Left hindlimb (tissue), 1 donor: ENCODE data around the gene ASMT.
"Not testable (repeated sequence)": the region's sequence is repeated elsewhere in the genome, so short reads cannot be mapped to it uniquely, and the experiment has no call there.

Experiments
- DNase-seq: peaks from one replicate; pipeline ENCODE4 v3.0.0-alpha.2; 2018

Gene ASMT

GRCh38 chrX:1598021-1598875, 16.6 kb upstream of the ASMT start:
- no peak for DNase-seq

GRCh38 chrX:1598876-1599790, 15.7 kb upstream of the ASMT start:
- DNase-seq: no peak

- no peak for DNase-seq
Observed at GRCh38 chrX:1599791-1600405, 15.0 kb upstream of the ASMT start.

GRCh38 chrX:1600406-1601050, 14.3 kb upstream of the ASMT start:
- DNase-seq: no peak

- DNase-seq: no peak
Observed at GRCh38 chrX:1601051-1601767, 13.7 kb upstream of the ASMT start.

GRCh38 chrX:1601768-1602085, 13.1 kb upstream of the ASMT start:
- no peak for DNase-seq

GRCh38 chrX:1602299-1602698, 12.6 kb upstream of the ASMT start:
- no peak for DNase-seq

- DNase-seq: no peak
Observed at GRCh38 chrX:1606496-1606895, 8.4 kb upstream of the ASMT start.

GRCh38 chrX:1609311-1609710, 5.5 kb upstream of the ASMT start:
- no peak for DNase-seq

- DNase-seq: no peak
Observed at GRCh38 chrX:1609762-1610161, 5.1 kb upstream of the ASMT start.

- no peak for DNase-seq
Observed at GRCh38 chrX:1610166-1610565, 4.7 kb upstream of the ASMT start.

- no peak for DNase-seq
Observed at GRCh38 chrX:1610736-1611135, 4.1 kb upstream of the ASMT start.

GRCh38 chrX:1612641-1613286, 2.1 kb upstream of the ASMT start:
- no peak for DNase-seq

- DNase-seq: no peak
Observed at GRCh38 chrX:1618689-1619088, 3.8 kb downstream of the ASMT start.

- no peak for DNase-seq
Observed at GRCh38 chrX:1623691-1624090, 8.8 kb downstream of the ASMT start.

GRCh38 chrX:1624158-1624860, 9.4 kb downstream of the ASMT start:
- DNase-seq: not testable (repeated sequence)

GRCh38 chrX:1624861-1625215, 10.0 kb downstream of the ASMT start:
- DNase-seq: not testable (repeated sequence)

GRCh38 chrX:1629244-1629643, 14.4 kb downstream of the ASMT start:
- no peak for DNase-seq

- DNase-seq: no peak
Observed at GRCh38 chrX:1646009-1646408, 31.1 kb downstream of the ASMT start.

- no peak for DNase-seq
Observed at GRCh38 chrX:1649621-1650020, 34.8 kb downstream of the ASMT start.
